Retinal pigment epithelial cell (primary cell): ENCODE measurements around the gene F12.

Experiments used
- DNase-seq: peaks from one replicate; pipeline ENCODE4 v3.0.0-alpha.2; 2010; ENCODE audit warnings: low read depth
- H3K4me3 ChIP-seq: 2 replicates; pipeline ENCODE4 v1.5.1; 2011; ENCODE audit warnings: mild to moderate bottlenecking, low read length, control low read depth, moderate library complexity
- CTCF ChIP-seq: conservative IDR thresholded peaks from 2 replicates; pipeline ENCODE4 v1.5.1; 2011; ENCODE audit warnings: low read depth, low read length, control low read depth, inconsistent platforms

Gene F12

GRCh38 chr5:177403102-177403791, 6.1 kb downstream of the F12 start:
- TF ChIP-seq CTCF, result no peak
- peak overlapping the region; percentile 48 for H3K4me3 ChIP-seq
- DNase-seq, result no peak

GRCh38 chr5:177402271-177403043, 6.9 kb downstream of the F12 start:
- DNase-seq, result no peak
- TF ChIP-seq CTCF, result peak; percentile 66
- H3K4me3 ChIP-seq, result peak overlapping the region; percentile 27

GRCh38 chr5:177399997-177400868, 9.1 kb downstream of the F12 start, which contains the start of gene PFN3:
TSS of gene PFN3 (minus strand) at chr5:177400661. CDS start at chr5:177400576, 85 bp downstream.
- TF ChIP-seq CTCF, result no peak
- DNase-seq, result no peak
- no peak within 1 kb of the TSS for H3K4me3 ChIP-seq

GRCh38 chr5:177397875-177398390, 11.4 kb downstream of the F12 start:
- H3K4me3 ChIP-seq, result no peak overlapping the region
- DNase-seq, result no peak
- no peak for TF ChIP-seq CTCF

- no peak for DNase-seq
- TF ChIP-seq CTCF, result no peak
- no peak overlapping the region for H3K4me3 ChIP-seq
These were observed 12.6 kb downstream of the F12 start for GRCh38 chr5:177396807-177397206.

- no peak for DNase-seq
These were observed 13.3 kb downstream of the F12 start for GRCh38 chr5:177396078-177396477.

More at GRCh38 chr5:177396078-177396477, 13.3 kb downstream of the F12 start:
- no peak for TF ChIP-seq CTCF
- H3K4me3 ChIP-seq, result no peak overlapping the region
